TTC549 (cell line): ENCODE results near the gene HSFY2.
"Not testable (repeated sequence)": the region's sequence is repeated elsewhere in the genome, so short reads cannot be mapped to it uniquely, and the experiment has no call there.

Experiments
- FAIRE-seq: peaks from 2 replicates; lab custom pipeline; 2012; peaks lifted over from hg19 to GRCh38; lab: Jason Lieb, UNC

HSFY2 gene

DNA sequence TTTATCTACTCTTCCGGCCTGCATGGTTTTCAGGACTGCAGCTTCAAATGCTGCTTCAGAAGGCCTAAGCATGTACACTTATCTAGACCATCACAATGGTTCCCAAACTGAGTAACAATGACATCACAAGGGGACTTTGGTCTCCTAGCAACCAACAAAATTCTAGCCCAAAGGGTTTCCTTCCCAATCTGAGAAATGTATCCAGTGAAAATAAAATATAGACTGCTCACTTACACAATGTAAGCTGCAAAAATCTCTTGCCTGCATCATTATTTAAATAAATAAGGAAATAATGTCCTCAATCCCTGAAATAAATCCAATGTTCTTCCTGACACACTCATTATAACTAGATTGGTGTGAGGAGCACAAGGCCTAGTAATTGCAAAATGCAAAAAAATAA, at the start of gene HSFY2:
HSFY2 (minus strand) TSS at position 101 of the 400 bp plus-strand sequence. CDS start 117 bp downstream, outside the sequence.
- not testable (repeated sequence) for FAIRE-seq

DNA sequence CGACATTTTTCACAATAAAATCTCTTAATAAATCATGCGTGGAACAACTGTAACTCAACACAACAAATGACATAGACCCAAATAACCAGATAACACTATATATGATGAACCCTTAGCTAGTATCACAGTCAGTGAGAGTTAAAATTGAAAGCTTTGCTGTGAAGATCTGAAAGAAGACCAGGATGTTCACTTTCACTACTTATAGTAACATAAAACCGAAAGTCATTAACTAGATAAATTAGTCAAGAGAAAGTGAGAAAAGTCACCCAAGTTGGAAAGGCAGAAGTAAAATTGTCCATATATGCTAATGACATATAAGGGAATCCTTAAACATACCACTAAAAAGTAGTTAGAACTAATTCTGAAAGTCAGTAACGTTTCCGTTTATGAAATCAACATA, 42.2 kb upstream of the HSFY2 start:
- FAIRE-seq = not testable (repeated sequence)

DNA sequence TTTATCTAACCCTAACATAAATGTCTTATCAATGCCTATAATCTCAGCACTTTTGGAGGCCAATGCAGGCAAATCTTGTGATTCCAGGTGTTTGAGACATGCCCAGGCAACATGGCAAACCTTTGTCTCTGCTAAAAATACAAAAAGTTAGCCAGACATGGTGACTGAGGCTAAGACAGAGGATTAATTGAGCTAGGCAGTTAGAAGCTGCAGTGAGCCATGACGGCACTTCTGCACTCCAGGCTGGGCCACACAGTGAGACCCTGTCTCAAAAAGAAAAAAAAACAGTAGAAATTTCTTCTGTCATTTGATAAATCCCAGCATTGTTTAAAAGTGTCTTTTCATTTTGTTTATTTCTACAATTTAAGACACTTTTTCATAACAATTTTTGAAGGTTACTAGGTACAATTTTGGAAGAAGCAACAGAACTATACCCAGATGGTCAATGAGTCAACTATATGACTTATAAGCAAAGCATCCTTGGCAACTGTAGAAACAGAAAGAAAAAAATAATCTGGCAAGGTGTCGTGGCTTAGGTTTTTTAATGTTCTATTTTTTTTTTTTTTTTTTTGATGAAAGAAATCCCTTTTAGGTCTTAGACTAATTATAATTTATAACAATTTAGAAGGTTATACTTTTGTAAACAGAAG, 15.3 kb upstream of the HSFY2 start:
- not testable (repeated sequence) for FAIRE-seq

DNA sequence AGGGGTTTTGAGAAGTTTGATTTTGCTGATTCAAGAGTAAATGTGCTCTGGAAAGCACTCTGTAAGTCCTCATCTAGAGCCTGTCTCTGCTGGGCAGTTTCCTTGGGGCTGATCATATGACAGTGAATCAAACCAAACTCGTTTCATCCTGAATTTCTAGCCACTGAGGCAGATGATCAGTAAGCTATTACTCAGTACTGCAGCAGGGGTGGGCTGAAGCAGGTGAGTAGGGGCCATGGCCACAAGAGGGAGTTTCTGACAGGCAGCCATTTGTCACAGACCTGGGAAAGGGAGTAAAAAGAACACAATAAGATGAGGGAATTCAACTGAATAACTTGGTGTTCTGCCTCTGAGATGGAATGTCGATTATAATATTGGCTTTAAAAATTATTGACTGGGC, 19.5 kb downstream of the HSFY2 start:
- not testable (repeated sequence) for FAIRE-seq

GRCh38 chrY:18753133-18753815, 20.3 kb downstream of the HSFY2 start:
- not testable (repeated sequence) for FAIRE-seq

GRCh38 chrY:18723714-18724113, 49.8 kb downstream of the HSFY2 start:
- not testable (repeated sequence) for FAIRE-seq
